Measurements from ENCODE around the gene BAIAP2L2.

GRCh38 chr22:38125038-38125610 is 14.6 kb upstream of the BAIAP2L2 start:
- no peak for TF ChIP-seq ISL1 (CRISPR knock-in tag; IDR thresholded peaks at IDR 0.05)
- no peak for TF ChIP-seq RARB (CRISPR knock-in tag; IDR thresholded peaks at IDR 0.05)
- TF ChIP-seq CSDC2 (CRISPR knock-in tag; IDR thresholded peaks at IDR 0.05) = no peak
- no peak for TF ChIP-seq CREB5 (CRISPR knock-in tag; IDR thresholded peaks at IDR 0.05; ENCODE audit: low read depth)
- TF ChIP-seq TSHZ2 (CRISPR knock-in tag; IDR thresholded peaks at IDR 0.05) = no peak
- TF ChIP-seq SNAI2 (CRISPR knock-in tag; IDR thresholded peaks at IDR 0.05) = no peak
- TF ChIP-seq TCF4 (CRISPR knock-in tag; IDR thresholded peaks at IDR 0.05; ENCODE audit: borderline replicate concordance) = no peak
- TF ChIP-seq ZFP3 (CRISPR knock-in tag; IDR thresholded peaks at IDR 0.05) = no peak
- no peak for TF ChIP-seq ESRRG (CRISPR knock-in tag; IDR thresholded peaks at IDR 0.05)
- no peak for TF ChIP-seq PATZ1 (CRISPR knock-in tag; IDR thresholded peaks at IDR 0.05; ENCODE audit: borderline replicate concordance)
- no peak for TF ChIP-seq ZNF70 (CRISPR knock-in tag; IDR thresholded peaks at IDR 0.05)
- TF ChIP-seq ZNF565 (CRISPR knock-in tag; conservative IDR thresholded peaks at IDR 0.05; ENCODE audit: low read depth) = no peak
- TF ChIP-seq ZFP30 (CRISPR knock-in tag; IDR thresholded peaks at IDR 0.05) = no peak

Measured in SK-N-SH treated with all-trans-retinoic acid at 6 μM for 48 hours (cell line).